Loucy (cell line): Measurements from ENCODE around the gene NCOA5.

Experiments used
- CTCF ChIP-seq: fragments of 200-600 bp; sonication (generic); conservative IDR thresholded peaks from 2 replicates; pipeline ENCODE4 v1.5.1; 2014; ENCODE audit warnings: mild to moderate bottlenecking, antibody characterized with exemption, low read length
- EZH2phosphoT487 ChIP-seq: fragments of 200-600 bp; IDR thresholded peaks from 2 replicates; pipeline ENCODE4 v1.6.1; 2018; ENCODE audit warnings: antibody characterized with exemption, mild to moderate bottlenecking, moderate library complexity, borderline replicate concordance

GRCh38 chr20:46083531-46084061 lies 6.2 kb downstream of the NCOA5 start:
- TF ChIP-seq CTCF (no peak), EZH2phosphoT487 (no peak)
